ENCODE data around the gene BCL2.
A peak's percentile ranks its signal among the peaks of the same experiment; 100 is the strongest.
"Not testable (repeated sequence)": the region's sequence is repeated elsewhere in the genome, so short reads cannot be mapped to it uniquely, and the experiment has no call there.

BCL2 gene

GRCh38 chr18:63232826-63233225, 86.7 kb downstream of the BCL2 start:
- no peak for DNase-seq

- DNase-seq: no peak
Observed at GRCh38 chr18:63229971-63230370, 89.6 kb downstream of the BCL2 start.

- DNase-seq: no peak
Observed at GRCh38 chr18:63225434-63225833, 94.1 kb downstream of the BCL2 start.

- no peak for DNase-seq
Observed at GRCh38 chr18:63224630-63225029, 94.9 kb downstream of the BCL2 start.

- DNase-seq: no peak
Observed at GRCh38 chr18:63223837-63224236, 95.7 kb downstream of the BCL2 start.

- no peak for DNase-seq
Observed at GRCh38 chr18:63220903-63221302, 98.7 kb downstream of the BCL2 start.

- no peak for DNase-seq
Observed at GRCh38 chr18:63218472-63218871, 101.1 kb downstream of the BCL2 start.

GRCh38 chr18:63216516-63217311, 102.9 kb downstream of the BCL2 start:
- DNase-seq: no peak

- no peak for DNase-seq
Observed at GRCh38 chr18:63213936-63214671, 105.5 kb downstream of the BCL2 start.

- DNase-seq: no peak
Observed at GRCh38 chr18:63213331-63213900, 106.2 kb downstream of the BCL2 start.

GRCh38 chr18:63210521-63210920, 109.0 kb downstream of the BCL2 start:
- DNase-seq: no peak

- DNase-seq: peak; percentile 62
Observed at GRCh38 chr18:63208676-63209075, 110.9 kb downstream of the BCL2 start.

GRCh38 chr18:63207835-63208234, 111.7 kb downstream of the BCL2 start:
- peak; percentile 86 for DNase-seq

- peak; percentile 95 for DNase-seq
Observed at GRCh38 chr18:63207143-63207790, 112.3 kb downstream of the BCL2 start.

GRCh38 chr18:63206433-63207142, 113.0 kb downstream of the BCL2 start:
- no peak for DNase-seq

- DNase-seq: no peak
Observed at GRCh38 chr18:63205791-63206252, 113.7 kb downstream of the BCL2 start.

GRCh38 chr18:63203497-63203896, 116.1 kb downstream of the BCL2 start:
- no peak for DNase-seq

GRCh38 chr18:63202828-63203227, 116.7 kb downstream of the BCL2 start:
- DNase-seq: no peak

- DNase-seq: not testable (repeated sequence)
Observed at GRCh38 chr18:63201456-63201855, 118.1 kb downstream of the BCL2 start.

GRCh38 chr18:63199743-63200241, 119.8 kb downstream of the BCL2 start:
- no peak for DNase-seq

- DNase-seq: no peak
Observed at GRCh38 chr18:63198868-63199742, 120.5 kb downstream of the BCL2 start.

All from NCI-H1105 treated with DMSO at 0.1 percent for 48 hours (cell line).